ENCODE results near the gene HCN2. TPM values are rescaled to one million over a fixed set of nuclear protein-coding genes. Genes with fewer than 3 reads are reported as not detected.

Gene HCN2
- total RNA-seq, 1 donor from 2014 or later: 0.30 TPM

DNA sequence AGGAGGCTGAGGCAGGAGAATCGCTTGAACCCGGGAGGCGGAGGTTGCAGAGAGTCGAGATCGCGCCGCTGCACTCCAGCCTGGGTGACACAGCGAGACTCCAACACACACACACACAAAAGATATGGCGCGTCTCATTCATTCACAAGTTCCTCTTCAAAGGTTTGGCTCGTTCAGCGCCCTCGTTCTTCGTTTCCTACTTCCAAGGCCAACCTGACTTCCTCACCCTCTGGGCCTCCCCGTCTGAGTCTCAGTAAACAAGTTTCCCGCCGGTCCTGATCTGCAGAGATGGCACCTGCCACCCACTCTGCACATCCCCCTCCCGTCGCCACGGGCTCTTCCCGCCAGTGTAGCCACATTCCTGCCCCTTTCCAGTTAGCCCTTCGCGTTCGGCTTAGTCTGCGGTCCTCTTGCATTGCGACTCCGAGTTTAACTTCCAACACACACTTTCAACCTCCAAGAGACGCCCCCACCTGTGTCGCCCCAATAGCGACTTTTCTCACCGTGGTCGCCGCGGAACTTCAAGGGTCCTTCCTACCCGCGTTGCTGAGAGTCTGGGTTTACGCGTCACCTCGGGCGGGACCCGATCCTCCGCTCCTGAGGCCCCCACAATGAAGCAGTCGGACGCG is 18.6 kb upstream of the HCN2 start:
- DNase-seq (ENCODE audit: low spot score) (no peak), ATAC-seq (no peak)

GRCh38 chr19:571566-571974 is 18.1 kb upstream of the HCN2 start:
- ATAC-seq (no peak), DNase-seq (ENCODE audit: low spot score) (no peak)

DNA sequence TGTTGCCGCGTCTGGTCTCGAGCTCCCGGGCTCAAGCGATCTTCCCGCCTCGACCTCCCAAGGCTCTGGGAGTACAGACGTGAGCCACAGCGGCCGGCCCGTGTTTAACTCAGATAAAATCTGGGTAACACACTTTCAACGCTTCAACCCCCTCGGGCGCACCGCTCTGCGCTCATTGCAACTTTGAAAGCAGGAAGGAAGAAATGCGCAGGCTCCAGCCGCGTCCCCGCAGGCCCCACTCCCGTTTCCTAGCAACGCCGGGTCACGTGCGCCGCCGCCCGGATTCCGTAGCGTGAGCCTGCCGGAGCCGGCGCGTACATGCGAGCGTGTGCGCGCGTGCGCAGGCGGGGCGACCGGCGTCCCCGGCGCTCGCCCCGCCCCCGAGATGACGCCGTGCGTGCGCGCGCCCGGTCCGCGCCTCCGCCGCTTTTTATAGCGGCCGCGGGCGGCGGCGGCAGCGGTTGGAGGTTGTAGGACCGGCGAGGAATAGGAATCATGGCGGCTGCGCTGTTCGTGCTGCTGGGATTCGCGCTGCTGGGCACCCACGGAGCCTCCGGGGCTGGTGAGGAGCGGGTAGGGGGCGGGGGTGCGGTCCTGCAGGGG is 17.4 kb upstream of the HCN2 start, which contains the start of gene BSG:
TSS of gene BSG (plus strand) at position 457 of the 603 bp plus-strand sequence. CDS start at position 496, 39 bp downstream.
- ATAC-seq: peak; percentile 86
- DNase-seq (ENCODE audit: low spot score): peak; percentile 98

DNA sequence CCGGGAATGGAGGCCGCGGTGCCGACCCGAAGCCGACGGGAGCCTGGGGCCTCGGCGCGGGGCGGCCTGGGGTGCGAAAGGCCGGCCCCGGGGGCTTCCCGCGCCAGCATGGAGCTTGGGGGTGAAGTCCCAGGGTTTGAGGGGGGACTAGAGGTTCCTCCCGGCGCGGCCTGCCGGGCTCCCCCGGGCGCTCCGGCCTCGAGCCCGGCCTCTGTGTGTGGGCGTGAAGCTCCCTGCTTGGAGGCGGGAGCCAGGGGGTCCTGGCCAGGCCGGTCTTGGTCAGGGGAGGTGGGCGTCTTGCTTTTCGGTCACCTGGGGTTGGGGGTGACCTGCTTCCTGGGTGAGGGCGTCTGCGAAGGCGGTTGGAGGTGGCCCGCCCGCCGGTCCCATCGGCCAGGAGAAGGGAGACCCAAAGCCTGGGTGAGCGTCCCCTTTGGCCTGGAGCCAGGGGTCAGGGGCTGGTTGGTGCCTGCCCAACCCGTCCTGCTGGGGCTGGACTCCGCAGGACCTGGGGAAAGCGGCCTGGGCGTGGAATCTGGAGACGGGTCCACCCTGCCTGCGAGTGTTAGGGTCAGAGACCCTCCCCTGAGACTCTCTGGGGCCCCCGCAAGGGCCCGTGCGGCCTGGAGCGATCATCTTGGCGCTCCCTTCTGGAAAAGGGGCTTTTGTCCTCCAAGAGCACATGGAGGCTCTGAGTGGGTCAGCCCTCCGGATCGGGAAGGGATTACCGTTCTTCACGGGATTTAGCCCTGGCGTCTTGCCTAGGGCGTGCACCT is 16.8 kb upstream of the HCN2 start:
- peak; percentile 74 for DNase-seq (ENCODE audit: low spot score)
- ATAC-seq: peak; percentile 2

DNA sequence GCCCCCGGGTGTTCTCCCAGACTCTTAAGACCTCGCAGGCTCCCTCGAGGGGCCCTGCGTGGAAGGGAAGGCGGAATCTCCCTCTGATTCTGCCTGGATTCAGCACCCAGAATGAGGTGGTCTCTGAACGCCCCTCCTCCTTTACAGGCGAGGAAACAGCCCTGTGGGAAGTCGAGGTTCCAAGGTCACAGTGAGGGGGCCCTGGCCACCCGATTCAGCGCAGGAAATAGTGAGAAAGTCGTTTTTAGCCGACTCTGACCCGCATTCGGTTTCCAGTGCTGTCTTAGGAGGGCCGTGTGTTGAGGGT is 16.2 kb upstream of the HCN2 start:
- DNase-seq (ENCODE audit: low spot score) (no peak), ATAC-seq (no peak)

- DNase-seq (ENCODE audit: low spot score) (peak; percentile 81), ATAC-seq (peak; percentile 66)
These were observed 14.8 kb upstream of the HCN2 start for GRCh38 chr19:574658-575526.

DNA sequence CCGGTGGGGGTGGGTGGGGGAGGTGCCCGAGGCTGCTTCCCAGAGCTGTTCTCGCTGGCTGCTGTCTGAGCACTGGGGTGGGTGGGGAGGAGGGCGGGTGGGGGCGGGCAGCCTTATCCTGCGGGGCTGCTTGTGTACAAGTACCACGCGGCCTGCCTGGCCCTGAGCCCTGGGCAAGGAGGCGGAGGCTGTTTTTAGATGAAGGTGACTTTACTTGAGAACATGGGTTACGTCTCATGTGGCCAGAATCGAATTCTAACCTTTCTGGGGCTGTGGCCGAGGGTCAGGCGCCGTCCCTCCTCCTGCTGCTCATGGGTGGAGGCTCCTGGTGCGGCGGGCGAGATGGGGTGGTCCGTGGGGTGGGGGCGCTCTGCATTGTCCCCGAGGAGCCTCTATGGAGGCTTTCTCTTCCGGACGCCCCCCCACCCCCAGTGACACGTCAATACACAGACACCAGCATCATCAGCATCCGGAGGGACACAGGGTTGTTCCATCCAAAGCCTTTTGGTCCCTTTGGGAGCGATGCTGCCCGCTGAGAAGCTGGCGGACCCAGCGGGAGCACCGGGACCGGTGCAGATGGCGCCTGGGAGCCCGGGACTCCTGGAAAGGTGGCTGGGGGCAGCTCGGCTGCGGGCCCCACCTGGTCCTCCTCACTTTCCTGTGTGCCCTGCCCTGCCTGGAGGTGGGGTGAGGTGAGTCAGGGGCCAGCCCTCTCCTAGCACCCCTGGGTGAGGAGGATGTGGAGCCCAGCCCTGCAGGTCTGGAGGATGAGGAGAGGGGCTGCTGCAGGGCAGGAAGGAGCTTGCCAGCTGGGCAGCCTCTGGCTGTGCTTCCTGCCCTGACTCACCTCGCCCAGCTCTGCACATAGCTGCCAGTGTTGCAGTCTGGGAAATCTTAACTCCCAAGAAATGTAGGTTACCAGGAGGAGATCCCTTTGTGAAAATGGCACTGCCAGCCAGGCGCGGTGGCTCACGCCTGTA is 13.9 kb upstream of the HCN2 start:
- ATAC-seq: no peak

GRCh38 chr19:576768-577438 is 12.8 kb upstream of the HCN2 start:
- ATAC-seq (no peak), DNase-seq (ENCODE audit: low spot score) (no peak)

More for the DNA sequence above, 13.9 kb upstream of the HCN2 start:
- DNase-seq (ENCODE audit: low spot score): no peak

GRCh38 chr19:577439-578392 is 12.0 kb upstream of the HCN2 start:
- DNase-seq (ENCODE audit: low spot score): no peak
- ATAC-seq: no peak

- ATAC-seq (no peak), DNase-seq (ENCODE audit: low spot score) (no peak)
These were observed 10.4 kb upstream of the HCN2 start for GRCh38 chr19:579111-579841.

DNA sequence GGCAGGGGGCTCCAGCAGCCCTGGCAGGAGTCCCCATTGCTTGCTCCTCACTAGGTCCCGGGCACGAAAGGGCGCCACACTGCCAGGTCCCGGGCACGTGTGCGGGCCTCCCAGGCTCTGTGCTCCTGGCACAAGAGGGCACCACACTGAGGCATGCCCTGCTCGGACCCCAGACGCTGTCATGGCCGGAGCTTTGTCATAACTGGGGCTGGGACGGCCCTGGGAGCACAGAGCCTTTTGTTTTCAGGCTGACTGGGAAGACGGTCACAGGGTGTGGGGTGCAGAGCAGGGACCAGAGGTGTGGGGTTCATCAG is 9.9 kb upstream of the HCN2 start:
- no peak for DNase-seq (ENCODE audit: low spot score)
- ATAC-seq: no peak

DNA sequence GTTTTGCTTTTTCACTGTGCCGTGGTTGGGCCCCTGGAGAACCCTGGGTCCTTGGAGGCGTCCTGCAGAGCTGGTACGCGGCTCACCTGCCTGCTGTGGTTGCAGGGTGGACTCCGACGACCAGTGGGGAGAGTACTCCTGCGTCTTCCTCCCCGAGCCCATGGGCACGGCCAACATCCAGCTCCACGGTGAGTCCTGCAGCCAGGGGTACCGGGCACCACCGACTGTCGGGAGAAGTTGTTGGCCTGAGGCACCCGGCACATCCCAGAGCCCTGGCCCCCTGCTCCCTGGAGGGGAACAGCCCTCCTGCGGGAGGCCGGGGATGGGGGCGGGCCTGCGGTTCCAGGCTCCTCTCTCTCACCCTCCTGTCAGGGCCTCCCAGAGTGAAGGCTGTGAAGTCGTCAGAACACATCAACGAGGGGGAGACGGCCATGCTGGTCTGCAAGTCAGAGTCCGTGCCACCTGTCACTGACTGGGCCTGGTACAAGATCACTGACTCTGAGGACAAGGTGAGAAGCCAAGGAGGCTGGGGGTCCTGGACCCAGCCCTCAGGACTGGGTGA is 9.3 kb upstream of the HCN2 start:
- no peak for DNase-seq (ENCODE audit: low spot score)
- ATAC-seq: no peak

DNA sequence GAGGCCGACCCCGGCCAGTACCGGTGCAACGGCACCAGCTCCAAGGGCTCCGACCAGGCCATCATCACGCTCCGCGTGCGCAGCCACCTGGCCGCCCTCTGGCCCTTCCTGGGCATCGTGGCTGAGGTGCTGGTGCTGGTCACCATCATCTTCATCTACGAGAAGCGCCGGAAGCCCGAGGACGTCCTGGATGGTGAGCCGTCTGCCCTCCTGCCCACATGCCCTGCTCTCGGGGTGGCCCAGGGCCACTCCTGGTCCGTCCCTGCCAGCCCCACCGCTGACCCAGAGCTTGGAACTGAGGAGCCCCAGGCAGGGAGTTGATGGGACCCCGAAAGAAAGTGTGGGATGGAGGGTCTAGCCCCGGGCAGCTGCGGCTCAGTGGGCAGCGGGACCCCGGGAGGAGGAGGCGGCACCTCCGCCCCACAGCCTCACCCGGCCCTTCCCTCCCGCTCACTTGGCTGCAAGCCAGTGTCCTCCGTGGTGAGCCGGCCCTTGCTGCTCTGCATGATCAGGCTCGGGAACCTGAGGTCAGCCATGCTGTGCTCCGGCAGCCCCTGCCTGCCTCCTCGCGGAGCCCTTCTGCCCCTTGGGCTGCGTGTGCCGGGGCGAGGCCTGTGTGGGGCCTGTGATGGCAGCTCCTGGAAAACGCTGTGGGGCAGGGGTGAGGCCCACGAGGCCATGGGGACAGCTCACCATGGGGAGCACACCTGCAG is 8.1 kb upstream of the HCN2 start:
- no peak for ATAC-seq
- DNase-seq (ENCODE audit: low spot score): no peak

DNA sequence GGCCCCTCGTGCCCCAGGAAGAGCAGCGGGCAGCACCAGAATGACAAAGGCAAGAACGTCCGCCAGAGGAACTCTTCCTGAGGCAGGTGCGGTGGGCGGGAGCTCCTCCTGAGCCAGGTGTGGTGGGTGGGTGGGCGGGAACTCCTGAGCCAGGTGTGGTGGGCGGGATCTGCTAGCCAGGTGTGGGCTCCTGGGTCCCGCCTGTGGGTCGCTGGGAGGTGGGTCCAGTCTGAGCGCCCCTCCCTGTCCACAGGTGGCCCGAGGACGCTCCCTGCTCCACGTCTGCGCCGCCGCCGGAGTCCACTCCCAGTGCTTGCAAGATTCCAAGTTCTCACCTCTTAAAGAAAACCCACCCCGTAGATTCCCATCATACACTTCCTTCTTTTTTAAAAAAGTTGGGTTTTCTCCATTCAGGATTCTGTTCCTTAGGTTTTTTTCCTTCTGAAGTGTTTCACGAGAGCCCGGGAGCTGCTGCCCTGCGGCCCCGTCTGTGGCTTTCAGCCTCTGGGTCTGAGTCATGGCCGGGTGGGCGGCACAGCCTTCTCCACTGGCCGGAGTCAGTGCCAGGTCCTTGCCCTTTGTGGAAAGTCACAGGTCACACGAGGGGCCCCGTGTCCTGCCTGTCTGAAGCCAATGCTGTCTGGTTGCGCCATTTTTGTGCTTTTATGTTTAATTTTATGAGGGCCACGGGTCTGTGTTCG is 7.0 kb upstream of the HCN2 start:
- ATAC-seq (no peak), DNase-seq (ENCODE audit: low spot score) (no peak)

DNA sequence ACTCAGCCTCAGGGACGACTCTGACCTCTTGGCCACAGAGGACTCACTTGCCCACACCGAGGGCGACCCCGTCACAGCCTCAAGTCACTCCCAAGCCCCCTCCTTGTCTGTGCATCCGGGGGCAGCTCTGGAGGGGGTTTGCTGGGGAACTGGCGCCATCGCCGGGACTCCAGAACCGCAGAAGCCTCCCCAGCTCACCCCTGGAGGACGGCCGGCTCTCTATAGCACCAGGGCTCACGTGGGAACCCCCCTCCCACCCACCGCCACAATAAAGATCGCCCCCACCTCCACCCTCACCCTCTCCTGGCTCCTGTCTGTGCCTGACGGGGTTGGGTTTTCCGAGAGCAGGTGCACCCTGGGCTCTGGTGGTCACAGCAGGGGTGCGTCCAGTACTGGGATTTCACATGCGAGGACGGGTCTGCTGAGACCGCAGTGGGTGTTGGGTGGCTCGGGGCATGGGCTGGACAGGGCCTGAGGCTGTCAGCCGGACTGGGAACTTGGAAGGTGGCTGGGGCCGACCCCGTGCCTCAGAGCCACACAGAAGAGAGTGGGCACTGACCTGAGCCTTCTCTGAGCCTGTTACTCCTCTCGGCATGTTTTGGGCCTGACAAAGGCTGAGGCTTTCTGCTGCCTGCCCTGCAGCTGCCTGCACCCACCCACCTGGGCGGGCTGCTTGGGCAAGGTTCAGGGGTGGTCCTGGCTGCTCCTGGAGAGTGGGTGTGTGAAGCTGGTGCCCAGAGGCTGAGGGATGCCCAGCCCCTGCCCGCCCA is 6.3 kb upstream of the HCN2 start:
- peak; percentile 5 for ATAC-seq
- DNase-seq (ENCODE audit: low spot score): no peak

- DNase-seq (ENCODE audit: low spot score): no peak
- ATAC-seq: peak; percentile 10
These were observed 5.8 kb upstream of the HCN2 start for GRCh38 chr19:583968-584239.
